Measurements from ENCODE around the gene TNIK.

Gene TNIK

DNA sequence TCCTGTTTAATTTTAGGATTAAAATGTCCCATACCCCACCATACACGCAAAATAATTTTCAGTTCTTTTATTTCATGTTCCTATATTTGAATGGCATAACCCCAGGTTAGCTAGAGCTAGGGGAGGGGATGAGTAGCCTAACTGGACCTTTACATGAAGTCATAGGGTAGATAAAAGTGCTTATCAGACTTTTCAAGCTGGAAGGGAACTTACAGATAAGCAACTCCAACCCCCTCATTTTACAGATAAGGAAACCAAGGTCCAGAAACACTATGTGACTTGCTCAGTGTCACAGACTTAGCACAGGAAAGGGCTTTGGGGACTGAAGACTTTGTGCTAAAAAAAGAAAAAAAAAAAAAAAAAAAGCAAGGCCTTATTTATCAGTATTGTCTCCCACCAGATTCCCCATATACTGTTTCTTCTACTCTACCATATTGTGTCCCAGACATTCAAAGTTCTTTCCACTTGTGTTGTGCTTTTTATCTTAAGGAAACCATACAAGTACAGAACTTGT is 10.6 kb upstream of the TNIK start:
- Histone ChIP-seq H4K20me1 (ENCODE audit: insufficient read depth, low read length) (no peaks in the 10 kb centered on the region), H3K9me3 (ENCODE audit: low read length) (no peaks in the 10 kb centered on the region), H3K36me3 (ENCODE audit: insufficient read depth, low read length) (no peaks in the 10 kb centered on the region), H2AFZ (ENCODE audit: low read length) (no peak overlapping the region), H3K4me1 (ENCODE audit: insufficient read depth, low read length, severe bottlenecking) (no peaks in the 10 kb centered on the region), H3F3A (ENCODE audit: insufficient read depth, low read length) (no peaks in the 10 kb centered on the region), H3K79me2 (ENCODE audit: insufficient read depth, low read length) (no peaks in the 10 kb centered on the region), H3K4me3 (ENCODE audit: low read depth, low read length, poor library complexity, severe bottlenecking) (no peak overlapping the region), H3K27me3 (ENCODE audit: insufficient read depth, low read length) (no peaks in the 10 kb centered on the region), H3K9ac (ENCODE audit: low read length) (no peak overlapping the region), H3K4me2 (ENCODE audit: low read length) (no peak overlapping the region), H3K9me2 (ENCODE audit: low read depth, low read length) (no peaks in the 10 kb centered on the region), H3K27ac (ENCODE audit: low read depth, low read length, poor library complexity, severe bottlenecking) (no peak overlapping the region)
- TF ChIP-seq EZH2 (IDR thresholded peaks at IDR 0.05; ENCODE audit: borderline replicate concordance, low read length), result no peak
- TF ChIP-seq, protein P1, sequence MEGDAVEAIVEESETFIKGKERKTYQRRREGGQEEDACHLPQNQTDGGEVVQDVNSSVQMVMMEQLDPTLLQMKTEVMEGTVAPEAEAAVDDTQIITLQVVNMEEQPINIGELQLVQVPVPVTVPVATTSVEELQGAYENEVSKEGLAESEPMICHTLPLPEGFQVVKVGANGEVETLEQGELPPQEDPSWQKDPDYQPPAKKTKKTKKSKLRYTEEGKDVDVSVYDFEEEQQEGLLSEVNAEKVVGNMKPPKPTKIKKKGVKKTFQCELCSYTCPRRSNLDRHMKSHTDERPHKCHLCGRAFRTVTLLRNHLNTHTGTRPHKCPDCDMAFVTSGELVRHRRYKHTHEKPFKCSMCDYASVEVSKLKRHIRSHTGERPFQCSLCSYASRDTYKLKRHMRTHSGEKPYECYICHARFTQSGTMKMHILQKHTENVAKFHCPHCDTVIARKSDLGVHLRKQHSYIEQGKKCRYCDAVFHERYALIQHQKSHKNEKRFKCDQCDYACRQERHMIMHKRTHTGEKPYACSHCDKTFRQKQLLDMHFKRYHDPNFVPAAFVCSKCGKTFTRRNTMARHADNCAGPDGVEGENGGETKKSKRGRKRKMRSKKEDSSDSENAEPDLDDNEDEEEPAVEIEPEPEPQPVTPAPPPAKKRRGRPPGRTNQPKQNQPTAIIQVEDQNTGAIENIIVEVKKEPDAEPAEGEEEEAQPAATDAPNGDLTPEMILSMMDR (IDR thresholded peaks at IDR 0.05; ENCODE audit: low read length), result no peak

DNA sequence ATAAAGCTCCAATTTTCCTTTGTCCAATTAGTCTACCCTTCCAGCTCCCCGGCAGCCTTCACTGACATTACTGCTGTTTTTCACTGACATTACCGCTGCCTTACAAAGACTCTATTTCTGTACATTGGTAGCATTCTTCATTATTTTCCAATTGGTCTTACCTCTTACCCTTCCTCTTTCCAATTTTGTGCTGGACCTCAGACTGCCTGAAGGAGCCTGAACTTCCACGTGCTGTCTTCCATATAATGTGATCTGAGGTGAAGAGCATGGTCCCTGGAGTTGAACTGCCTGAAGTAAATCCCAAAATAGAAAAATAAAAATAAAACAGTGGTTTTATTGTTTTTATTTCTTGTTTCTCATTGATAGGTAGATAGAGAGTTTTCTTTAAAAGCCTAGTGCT is 9.2 kb upstream of the TNIK start:
- Histone ChIP-seq H3K27me3 (ENCODE audit: insufficient read depth, low read length) (no peaks in the 10 kb centered on the region), H3K9me3 (ENCODE audit: low read length) (no peaks in the 10 kb centered on the region), H3K79me2 (ENCODE audit: insufficient read depth, low read length) (no peaks in the 10 kb centered on the region), H3K36me3 (ENCODE audit: insufficient read depth, low read length) (no peaks in the 10 kb centered on the region), H3K4me2 (ENCODE audit: low read length) (no peak overlapping the region), H3K27ac (ENCODE audit: low read depth, low read length, poor library complexity, severe bottlenecking) (no peak overlapping the region), H4K20me1 (ENCODE audit: insufficient read depth, low read length) (no peaks in the 10 kb centered on the region), H3K9ac (ENCODE audit: low read length) (no peak overlapping the region), H3F3A (ENCODE audit: insufficient read depth, low read length) (no peaks in the 10 kb centered on the region), H3K4me3 (ENCODE audit: low read depth, low read length, poor library complexity, severe bottlenecking) (no peak overlapping the region), H2AFZ (ENCODE audit: low read length) (no peak overlapping the region), H3K9me2 (ENCODE audit: low read depth, low read length) (no peaks in the 10 kb centered on the region), H3K4me1 (ENCODE audit: insufficient read depth, low read length, severe bottlenecking) (no peaks in the 10 kb centered on the region)
- TF ChIP-seq EZH2 (IDR thresholded peaks at IDR 0.05; ENCODE audit: borderline replicate concordance, low read length), result no peak
- TF ChIP-seq, protein P1 (IDR thresholded peaks at IDR 0.05; ENCODE audit: low read length), result no peak

DNA sequence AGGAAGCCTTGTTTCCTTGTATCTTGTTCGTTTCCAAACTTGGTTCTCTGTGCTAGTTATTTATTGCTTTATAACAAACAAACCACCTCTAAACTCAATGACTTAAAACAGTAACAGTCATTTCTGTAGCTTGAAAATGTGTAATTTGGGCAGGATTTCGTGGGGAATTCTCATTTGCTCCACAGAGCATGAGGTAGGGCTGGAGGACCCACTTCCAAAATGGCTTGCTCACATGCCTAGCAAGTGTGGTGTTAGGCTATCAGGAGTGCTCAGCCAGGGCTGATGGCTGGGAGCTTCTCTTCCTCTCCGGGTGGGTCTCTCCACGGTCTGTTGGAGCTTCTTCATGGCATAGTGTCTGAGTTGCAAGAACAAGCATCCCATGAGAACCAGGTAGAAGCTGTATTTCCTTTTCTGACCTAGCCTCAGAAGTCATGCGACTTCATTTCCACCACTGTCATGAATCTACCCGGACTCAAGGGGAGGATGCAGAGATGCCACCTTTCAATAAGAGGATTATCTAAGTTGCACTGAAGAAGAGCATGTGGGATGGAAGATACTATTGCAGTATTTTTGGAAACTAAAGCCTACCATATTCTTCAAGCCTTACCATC is 8.2 kb upstream of the TNIK start:
- H3K79me2 ChIP-seq (ENCODE audit: insufficient read depth, low read length), result no peaks in the 10 kb centered on the region
- no peaks in the 10 kb centered on the region for H3K9me3 ChIP-seq (ENCODE audit: low read length)
- no peaks in the 10 kb centered on the region for H3K4me1 ChIP-seq (ENCODE audit: insufficient read depth, low read length, severe bottlenecking)
- no peaks in the 10 kb centered on the region for H3K9me2 ChIP-seq (ENCODE audit: low read depth, low read length)
- H3K4me2 ChIP-seq (ENCODE audit: low read length), result no peak overlapping the region
- no peak overlapping the region for H3K9ac ChIP-seq (ENCODE audit: low read length)
- H4K20me1 ChIP-seq (ENCODE audit: insufficient read depth, low read length), result no peaks in the 10 kb centered on the region
- no peaks in the 10 kb centered on the region for H3F3A ChIP-seq (ENCODE audit: insufficient read depth, low read length)
- no peak overlapping the region for H2AFZ ChIP-seq (ENCODE audit: low read length)
- H3K27me3 ChIP-seq (ENCODE audit: insufficient read depth, low read length), result no peaks in the 10 kb centered on the region
- no peak overlapping the region for H3K27ac ChIP-seq (ENCODE audit: low read depth, low read length, poor library complexity, severe bottlenecking)
- H3K36me3 ChIP-seq (ENCODE audit: insufficient read depth, low read length), result no peaks in the 10 kb centered on the region
- TF ChIP-seq EZH2 (IDR thresholded peaks at IDR 0.05; ENCODE audit: borderline replicate concordance, low read length), result no peak
- TF ChIP-seq, protein P1 (IDR thresholded peaks at IDR 0.05; ENCODE audit: low read length), result no peak
- no peak overlapping the region for H3K4me3 ChIP-seq (ENCODE audit: low read depth, low read length, poor library complexity, severe bottlenecking)

Measured in OCI-LY1 (cell line).